HepG2 (cell line): ENCODE results near the gene C14orf93. TPM values are rescaled to one million over a fixed set of nuclear protein-coding genes. Genes with fewer than 3 reads are reported as not detected.

ENCODE experiments used
- ATAC-seq: fragments of 200-7000 bp; cut with Tn5 transposase; 3 replicates; pipeline ENCODE4 v1.9.1; 2020; ENCODE audit warnings: mild to moderate bottlenecking, moderate library complexity
- BruUV-seq: library from RNA; stranded (reverse); fragments of 400-500 nt; replicated peaks from 2 replicates; lab custom pipeline; 2021; lab: Mats Ljungman, UMichigan
- CTCF ChIA-PET: fragments of 300-600 bp; formaldehyde crosslinking; extraction: SDS; loops from one replicate; lab custom pipeline; 2021; ENCODE audit warnings: low total read pairs, inconsistent platforms, low intra/inter-chr PET ratio; lab: Yijun Ruan, JAX
- POLR2A ChIA-PET: fragments of 350-600 bp; sonication (Branson Sonifier 250); formaldehyde crosslinking; loops from one replicate; lab custom pipeline; 2020; ENCODE audit warnings: antibody characterized with exemption, inconsistent platforms; lab: Yijun Ruan, JAX
- DNase-seq: peaks from one replicate; pipeline ENCODE4 v3.0.0-alpha.2; 2015; ENCODE audit warnings: low spot score
- FAIRE-seq: peaks from 3 replicates; lab custom pipeline; 2011; peaks lifted over from hg19 to GRCh38; lab: Jason Lieb, UNC
- H2AFZ ChIP-seq: one replicate; pipeline ENCODE4 v1.6.1; 2011; ENCODE audit warnings: low read length, inconsistent platforms
- H3K27ac ChIP-seq: fragments of 300-600 bp; 3 replicates; pipeline ENCODE4 v1.8.0; 2011; ENCODE audit warnings: mixed run types, mild to moderate bottlenecking, mixed read lengths, low read length, inconsistent platforms; ENCODE audit not compliant: insufficient read depth; ENCODE audit errors: extremely low read length
- H3K27me3 ChIP-seq, 2 experiments: fragments of 200-600 bp in 1 of 2; 2 replicates in 1 of 2; 3 replicates in 1 of 2; pipeline versions ENCODE4 v1.6.0 to v1.8.0; 2011; ENCODE audit warnings: low read length in 2 of 2, mild to moderate bottlenecking in 2 of 2, moderate library complexity in 2 of 2, inconsistent platforms in 1 of 2; ENCODE audit not compliant: insufficient read depth in 2 of 2, control insufficient read depth in 1 of 2
- H3K36me3 ChIP-seq, 2 experiments: fragments of 200-600 bp in 1 of 2; replicated peaks in 1 of 2; 2 replicates in 1 of 2; 3 replicates in 1 of 2; pipeline versions ENCODE4 v1.5.1 to v1.8.0; 2011; ENCODE audit warnings: low read length in 2 of 2, inconsistent platforms in 1 of 2; ENCODE audit not compliant: insufficient read depth in 2 of 2, control insufficient read depth in 1 of 2
- H3K4me1 ChIP-seq: 2 replicates; pipeline ENCODE4 v1.5.1; 2012; ENCODE audit warnings: low read length, inconsistent platforms; ENCODE audit not compliant: insufficient read depth
- H3K4me2 ChIP-seq: 2 replicates; pipeline ENCODE4 v1.6.0; 2011; ENCODE audit warnings: low read depth, low read length, inconsistent platforms
- H3K4me3 ChIP-seq, 3 experiments: fragments of 200-600 bp in 1 of 3; sonication (generic), shearing (Covaris generic) in 1 of 3; replicated peaks in 1 of 3; 2 replicates each; pipeline ENCODE4 v1.5.1; 2011 to 2016; ENCODE audit warnings: low read length in 3 of 3, inconsistent platforms in 2 of 3, low read depth in 2 of 3, mild to moderate bottlenecking in 2 of 3, control low read depth in 1 of 3, mixed read lengths in 1 of 3; ENCODE audit not compliant: insufficient read depth in 1 of 3
- H3K79me2 ChIP-seq: one replicate; pipeline ENCODE4 v1.6.1; 2011; ENCODE audit warnings: low read length, inconsistent platforms; ENCODE audit not compliant: insufficient read depth
- H3K9ac ChIP-seq: 2 replicates; pipeline ENCODE4 v1.6.0; 2011; ENCODE audit warnings: mild to moderate bottlenecking, low read depth, low read length, inconsistent platforms; ENCODE audit not compliant: insufficient read depth
- H3K9me3 ChIP-seq: 2 replicates; pipeline ENCODE4 v1.5.1; 2012; ENCODE audit warnings: mild to moderate bottlenecking, low read length
- H4K20me1 ChIP-seq: 2 replicates; pipeline ENCODE4 v1.6.0; 2011; ENCODE audit warnings: inconsistent platforms, mild to moderate bottlenecking, low read length, moderate library complexity; ENCODE audit not compliant: insufficient read depth
- ELK4 ChIP-seq: sonication (generic); formaldehyde crosslinking; IDR thresholded peaks from 2 replicates; pipeline ENCODE4 v1.9.0; 2021; ENCODE audit warnings: missing genetic modification reagents, borderline replicate concordance
- FOXC1 ChIP-seq: sonication (generic); formaldehyde crosslinking; IDR thresholded peaks from 2 replicates; pipeline ENCODE4 v1.8.0; 2022; ENCODE audit warnings: mild to moderate bottlenecking, missing genetic modification reagents, borderline replicate concordance
- NFE2L1 ChIP-seq: sonication (generic); formaldehyde crosslinking; IDR thresholded peaks from 2 replicates; pipeline ENCODE4 v1.4.0; 2020; ENCODE audit warnings: missing genetic modification reagents, mild to moderate bottlenecking, borderline replicate concordance
- ZHX2 ChIP-seq, 2 experiments: sonication (generic) in 1 of 2; formaldehyde crosslinking in 1 of 2; IDR thresholded peaks; 2 replicates each; pipeline versions ENCODE4 v1.6.1 to v1.9.0; 2014 to 2022; ENCODE audit warnings: antibody characterized with exemption in 1 of 2, borderline replicate concordance in 1 of 2, inconsistent platforms in 1 of 2, low read depth in 1 of 2, missing genetic modification reagents in 1 of 2
- ZNF512B ChIP-seq: sonication (generic); formaldehyde crosslinking; IDR thresholded peaks from 2 replicates; pipeline ENCODE4 v1.5.1; 2020; ENCODE audit warnings: missing genetic modification reagents, mild to moderate bottlenecking, borderline replicate concordance
- WGBS: methylation state at CpG from one replicate; pipeline ENCODE4 v1.1.6; 2017; ENCODE audit warnings: low lambda C conversion rate; 5-methylcytosine and 5-hydroxymethylcytosine counted together
- in situ Hi-C: cut with HindIII; loops from 2 replicates; pipeline ENCODE4 v1.10.0; 2017; ENCODE audit warnings: low pct_unique_long_range_greater_than_20kb; ENCODE audit not compliant: extremely low pct_ligation_motif_present
- intact Hi-C: fragments of 100-400 bp; cut with micrococcal nuclease; formaldehyde crosslinking; loops from one replicate; pipeline ENCODE4 v1.10.0; 2022; ENCODE audit not compliant: unreplicated experiment
- polyA plus RNA-seq, 8 experiments: library from polyadenylated mRNA; depleted of rRNA in 3 of 8; stranded (reverse) in 7 of 8; unstranded in 1 of 8; fragments of >200 nt; fragmentation: Illumina TruSeq in 4 of 8; extraction: Trizol in 4 of 8; gene quantifications; 2 replicates each; pipeline versions ENCODE4 v1.2.1 to v1.2.3, GENCODE V29; 2011 to 2016; ENCODE audit warnings: low read depth in 4 of 8, missing spikeins in 1 of 8, mixed read lengths in 1 of 8; ENCODE audit not compliant: insufficient read depth in 1 of 8
- total RNA-seq, 5 experiments: library from RNA; depleted of rRNA; stranded (reverse); fragments of >200 nt; fragmentation: Illumina TruSeq; extraction: Trizol; gene quantifications; 2 replicates each; pipeline ENCODE4 v1.2.3, GENCODE V29; 2016; ENCODE audit warnings: low read depth in 1 of 5

C14orf93 gene
- total and polyA plus RNA-seq, 2 of the 13 experiments (the other 11 are each of a cell fraction or from before 2014, with no cell fraction given): 11.4 to 22.5 TPM

GRCh38 chr14:23054000-23054811 lies 44.3 kb upstream of the C14orf93 start:
- H4K20me1 ChIP-seq: peaks cover 11% of the 10 kb centered on the region; the same call in 1 of the 2 replicates
- no peak overlapping the region for H2AFZ ChIP-seq
- peaks cover 26% of the 10 kb centered on the region for H3K4me1 ChIP-seq
- 46% methylated on average over 17 of the region's 17 CpGs for WGBS
- peak; percentile 10 for ATAC-seq
- no peak for FAIRE-seq
- H3K9ac ChIP-seq: no peak overlapping the region
- peaks cover 6 to 7% of the 10 kb centered on the region in 2 experiments; a peak in 4 of 5 replicates for H3K36me3 ChIP-seq
- no peak overlapping the region for H3K4me2 ChIP-seq
- in situ Hi-C loops (loop anchor here (5.0 kb wide), 2 partner anchors 67 to 497 kb away; no protein-coding TSS in a partner anchor), intact Hi-C loops (no loop called here)
- H3K27me3 ChIP-seq: peaks cover 0 to 6% of the 10 kb centered on the region in 2 experiments; a peak in 1 of 5 replicates
- no TSS peak for BruUV-seq
- DNase-seq: no peak
- no peaks in the 10 kb centered on the region for H3K9me3 ChIP-seq
- no peak overlapping the region for H3K4me3 ChIP-seq
- H3K27ac ChIP-seq: no peak overlapping the region
- H3K79me2 ChIP-seq: no peaks in the 10 kb centered on the region
- ChIA-PET POLR2A (interaction anchor here (1.1 to 7.4 kb wide), 4 partner anchors 41 to 76 kb away, joined by 3 to 72 read pairs (median 32); partner anchors contain the start of genes ACIN1 and C14orf119), CTCF (interaction anchor here (1.1 to 8.5 kb wide), 5 partner anchors 60 to 124 kb away, joined by 3 to 173 read pairs (median 29); no protein-coding TSS in a partner anchor)
- TF ChIP-seq NFE2L1 (CRISPR knock-in tag): peak; percentile 18; the same call in 1 of the 2 replicates
- TF ChIP-seq FOXC1 (CRISPR knock-in tag): peak; percentile 55; the same call in 1 of the 2 replicates
- 0 out of 2 replicates have a peak, but pooled peaks have one; percentile 63 for TF ChIP-seq ELK4 (CRISPR knock-in tag)
- 0 out of 2 replicates have a peak, but pooled peaks have one; percentile 23 for TF ChIP-seq ZHX2 (IDR thresholded peaks at IDR 0.05; ENCODE audit: low read depth)
- TF ChIP-seq ZHX2 (CRISPR knock-in tag; IDR thresholded peaks at IDR 0.05; ENCODE audit: borderline replicate concordance): no peak
- peak; percentile 97; the same call in 1 of the 2 replicates for TF ChIP-seq ZNF512B
